HG02642 (cell line): ENCODE data around the gene SLC14A1.

Experiments used
- ATAC-seq: cut with Tn5 transposase; IDR thresholded peaks from one replicate; pipeline ENCODE4 v1.9.1; 2021; ENCODE audit warnings: mild to moderate bottlenecking; ENCODE audit not compliant: unreplicated experiment, poor library complexity

Gene SLC14A1

DNA sequence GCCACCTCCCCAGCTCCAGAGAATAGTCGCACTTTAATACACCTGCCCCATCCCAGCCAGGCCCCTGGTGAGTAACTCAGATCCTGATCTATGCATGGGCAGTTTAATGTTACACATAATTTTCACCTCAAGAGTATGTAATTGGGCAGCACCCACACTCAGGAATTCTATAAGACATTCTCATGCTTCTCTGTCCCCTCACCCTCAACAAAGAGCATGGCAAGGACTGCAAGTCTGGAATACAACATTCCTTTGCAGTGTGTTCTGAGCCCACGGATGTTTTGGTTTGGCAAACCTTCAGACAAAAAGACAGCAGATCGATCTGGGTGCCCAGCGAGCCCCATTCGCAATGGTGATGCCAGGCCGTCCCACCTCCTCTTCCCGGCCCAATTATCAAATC, 4.9 kb upstream of the SLC14A1 start:
- ATAC-seq = no peak

- peak; percentile 92 for ATAC-seq
These were observed 1.1 kb upstream of the SLC14A1 start for GRCh38 chr18:45722899-45723298.

GRCh38 chr18:45724601-45725000, 620 bp downstream of the SLC14A1 start:
- no peak for ATAC-seq

DNA sequence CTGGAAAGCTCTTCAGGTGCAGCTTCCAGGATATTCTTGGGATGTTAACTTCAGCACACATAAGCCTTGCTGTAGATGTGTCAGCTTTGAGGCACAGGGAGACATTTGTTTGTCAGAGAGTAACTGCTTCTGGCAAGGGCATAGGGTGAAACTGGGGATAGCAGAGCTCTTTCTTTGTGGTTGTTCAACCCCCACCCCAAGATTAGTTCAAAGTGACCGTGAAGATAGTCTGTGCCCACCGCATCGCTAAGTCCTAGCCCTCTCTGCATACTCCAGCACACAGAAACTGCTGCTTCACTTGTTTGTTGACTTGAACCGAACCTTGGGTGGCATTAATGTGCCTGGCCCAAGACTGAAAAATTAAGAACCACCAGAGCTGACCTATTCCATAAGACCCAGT, 1.4 kb downstream of the SLC14A1 start:
- no peak for ATAC-seq

DNA sequence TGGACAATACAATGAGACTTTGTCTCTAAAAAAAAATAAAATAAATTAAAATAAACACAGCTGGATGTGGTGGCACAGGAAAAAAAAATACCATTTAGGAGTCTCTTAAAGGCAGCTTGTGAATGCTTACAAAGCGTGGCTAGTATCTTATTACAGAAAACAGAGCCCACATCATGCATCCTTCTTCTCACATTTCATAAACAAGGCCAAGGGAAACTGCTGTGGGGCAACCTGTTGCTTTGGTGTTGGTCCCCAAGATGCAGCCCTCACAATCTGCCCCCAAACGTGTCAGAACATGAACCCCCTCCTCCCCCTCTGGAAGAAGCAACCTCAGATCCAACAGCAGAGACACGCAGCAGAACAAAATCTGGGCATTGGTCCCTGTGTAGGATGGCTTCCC, 2.6 kb downstream of the SLC14A1 start:
- no peak for ATAC-seq

GRCh38 chr18:45727068-45727467, 3.1 kb downstream of the SLC14A1 start:
- ATAC-seq = no peak

- no peak for ATAC-seq
These were observed 4.5 kb downstream of the SLC14A1 start for GRCh38 chr18:45728336-45729010.

- ATAC-seq = no peak
These were observed 7.0 kb downstream of the SLC14A1 start for GRCh38 chr18:45730832-45731575.

DNA sequence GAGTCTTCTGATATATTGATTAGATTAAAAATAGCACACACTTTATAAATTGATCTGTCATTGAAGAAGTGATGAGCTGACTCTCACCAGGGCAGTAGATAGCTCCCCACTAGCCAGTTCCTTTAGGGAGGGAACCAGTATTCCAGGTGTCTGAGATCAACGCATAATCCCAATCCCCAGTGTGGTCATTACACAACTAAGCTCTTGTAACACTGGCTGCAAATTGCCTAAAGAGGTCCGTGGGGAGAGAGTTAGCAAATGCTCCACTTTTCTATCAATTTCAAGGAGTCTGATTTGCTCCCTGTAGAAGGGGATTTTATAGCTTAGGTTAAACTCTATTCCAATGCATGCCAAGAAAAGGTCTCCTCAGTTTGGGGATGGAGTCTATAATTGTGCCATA, 7.7 kb downstream of the SLC14A1 start:
- no peak for ATAC-seq

DNA sequence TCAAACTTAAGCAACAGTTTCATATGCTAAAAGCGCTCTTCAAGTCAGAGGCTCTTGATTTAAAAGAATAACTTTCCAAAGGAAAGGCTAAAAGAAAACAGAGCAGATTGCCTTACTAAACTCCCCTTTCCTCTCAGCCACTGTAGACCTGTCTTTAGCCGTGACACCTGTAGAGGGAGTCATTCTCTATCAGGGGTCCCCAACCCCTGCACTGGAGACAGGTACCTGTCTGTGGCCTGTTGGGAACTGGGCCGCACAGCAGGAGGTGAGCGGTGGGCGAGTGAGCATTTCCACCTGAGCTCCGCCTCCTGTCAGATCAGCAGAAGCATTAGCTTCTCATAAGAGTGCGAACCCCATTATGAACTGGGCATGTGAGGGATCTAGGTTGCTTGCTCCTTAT, 9.6 kb downstream of the SLC14A1 start:
- ATAC-seq = no peak

DNA sequence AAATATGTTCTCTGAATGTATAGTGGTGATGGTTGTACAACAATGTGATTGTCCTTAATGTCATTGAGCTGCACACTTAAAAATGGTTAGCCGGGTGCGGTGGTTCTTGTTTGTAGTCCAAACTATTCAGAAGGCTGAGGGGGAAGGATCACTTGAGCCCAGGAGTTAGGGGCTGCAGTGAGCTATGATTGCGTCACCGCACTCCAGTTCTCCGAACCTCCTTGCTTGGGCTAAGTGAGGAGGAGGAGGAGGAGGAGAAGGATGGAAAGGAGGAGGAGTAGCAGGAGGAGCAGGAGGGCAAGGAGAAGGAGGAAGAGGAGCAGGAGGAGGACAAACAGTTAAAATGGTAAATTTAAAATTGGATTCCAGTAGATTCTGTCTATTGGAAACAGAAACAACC, 10.5 kb downstream of the SLC14A1 start:
- no peak for ATAC-seq

DNA sequence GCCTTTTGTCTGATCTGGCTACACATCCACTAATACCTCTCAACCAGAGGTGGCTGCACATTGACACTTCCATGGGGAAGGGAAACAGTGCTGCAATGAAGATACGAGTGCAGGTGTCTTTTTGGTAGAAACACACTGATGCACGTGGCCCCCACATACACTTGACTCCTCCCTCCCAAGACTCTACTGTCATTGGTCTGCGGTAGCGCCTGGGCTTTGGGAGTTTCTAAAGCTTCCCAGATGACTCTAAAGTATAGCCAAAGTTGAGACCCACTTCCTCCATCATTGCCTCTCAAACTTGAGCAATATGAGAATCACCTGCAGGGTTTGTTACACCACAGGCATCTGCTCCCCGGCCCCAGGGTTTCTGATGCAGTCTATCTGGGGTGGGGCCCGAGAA, 11.0 kb downstream of the SLC14A1 start:
- ATAC-seq = no peak

DNA sequence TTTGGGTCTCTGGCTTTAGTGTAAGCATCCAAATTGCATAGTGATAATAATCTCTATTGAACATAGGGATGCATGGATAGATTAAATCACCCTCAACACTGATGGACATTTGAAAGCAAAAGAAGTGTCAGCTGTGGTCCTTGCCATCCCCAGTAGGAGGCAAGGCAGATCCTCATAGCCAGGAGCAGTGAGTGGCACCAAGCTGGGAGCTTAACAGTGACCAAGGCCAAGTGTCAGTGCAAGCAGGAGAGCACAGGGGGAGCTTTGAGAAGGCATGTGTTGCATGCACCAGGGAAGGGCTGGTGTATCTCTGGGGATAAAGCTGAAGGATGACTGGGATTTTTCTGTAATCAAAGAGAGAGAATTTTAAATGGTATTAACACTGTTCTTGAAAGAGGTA, 14.7 kb downstream of the SLC14A1 start:
- no peak for ATAC-seq

DNA sequence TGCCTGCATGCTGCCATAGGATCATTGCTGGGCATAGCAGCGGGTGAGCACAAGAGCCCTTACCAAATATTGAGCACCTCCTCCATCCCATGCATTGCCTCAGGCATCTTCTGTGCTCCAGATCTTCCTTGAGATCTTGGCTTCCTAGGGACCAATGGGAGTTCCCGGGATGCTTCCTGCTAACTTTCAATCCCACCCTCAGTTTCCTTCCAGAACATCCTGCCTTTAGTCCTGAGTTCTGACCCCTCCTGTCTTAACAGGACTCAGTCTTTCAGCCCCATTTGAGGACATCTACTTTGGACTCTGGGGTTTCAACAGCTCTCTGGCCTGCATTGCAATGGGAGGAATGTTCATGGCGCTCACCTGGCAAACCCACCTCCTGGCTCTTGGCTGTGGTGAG, 15.3 kb downstream of the SLC14A1 start:
- no peak for ATAC-seq

- no peak for ATAC-seq
These were observed 15.9 kb downstream of the SLC14A1 start for GRCh38 chr18:45739848-45740247.

- ATAC-seq = no peak
These were observed 17.1 kb downstream of the SLC14A1 start for GRCh38 chr18:45741056-45741455.

DNA sequence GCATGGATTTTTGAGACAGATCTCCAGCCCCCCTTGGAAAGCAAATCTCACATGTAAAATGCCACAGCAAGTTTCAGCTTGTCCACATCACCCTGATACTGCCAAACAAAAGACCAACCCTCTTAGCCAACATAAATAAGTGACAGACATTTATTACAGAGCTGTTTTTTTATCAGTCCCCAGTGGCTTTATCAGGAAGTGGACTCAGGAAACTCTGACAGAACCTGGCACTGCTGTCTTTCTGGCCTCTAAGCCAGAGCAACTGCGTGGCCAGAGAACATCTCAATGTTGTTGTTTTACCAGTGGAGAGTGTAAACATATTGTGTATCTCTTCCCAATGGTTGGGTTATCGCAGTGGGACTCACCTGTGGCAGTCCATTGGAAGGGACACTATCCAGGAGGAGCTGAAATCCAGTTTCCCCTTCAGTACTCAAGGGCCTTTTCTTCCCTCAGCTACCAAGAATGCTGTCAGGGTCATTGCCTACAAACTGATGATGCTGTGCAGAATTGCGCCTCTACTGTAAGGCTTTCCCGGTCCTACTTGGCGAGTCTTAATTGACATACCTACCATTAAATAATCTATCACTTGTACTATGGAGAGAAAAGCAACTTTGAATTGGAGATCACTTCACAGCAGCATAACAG, 22.0 kb downstream of the SLC14A1 start:
- no peak for ATAC-seq

DNA sequence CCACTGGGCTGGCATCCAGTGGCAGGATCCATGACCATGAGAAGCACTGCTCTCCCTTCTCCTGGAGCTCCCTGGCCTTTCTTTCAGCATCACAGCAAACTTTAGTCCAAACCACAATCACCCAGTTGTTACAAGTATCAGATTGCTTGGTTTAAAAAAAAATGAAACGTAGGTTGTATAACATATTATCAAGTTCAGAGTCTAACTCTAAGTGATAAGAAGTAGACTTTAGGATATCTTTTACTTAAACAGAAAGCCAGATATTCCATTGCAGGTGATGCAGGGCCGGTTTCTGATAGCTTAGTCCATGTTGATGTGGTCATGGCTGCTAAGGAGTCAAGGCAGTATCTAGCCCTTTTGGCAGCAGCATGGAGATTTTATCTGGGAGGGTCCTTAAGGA, 24.5 kb downstream of the SLC14A1 start:
- ATAC-seq = no peak

- no peak for ATAC-seq
These were observed 26.1 kb downstream of the SLC14A1 start for GRCh38 chr18:45749918-45750689.

DNA sequence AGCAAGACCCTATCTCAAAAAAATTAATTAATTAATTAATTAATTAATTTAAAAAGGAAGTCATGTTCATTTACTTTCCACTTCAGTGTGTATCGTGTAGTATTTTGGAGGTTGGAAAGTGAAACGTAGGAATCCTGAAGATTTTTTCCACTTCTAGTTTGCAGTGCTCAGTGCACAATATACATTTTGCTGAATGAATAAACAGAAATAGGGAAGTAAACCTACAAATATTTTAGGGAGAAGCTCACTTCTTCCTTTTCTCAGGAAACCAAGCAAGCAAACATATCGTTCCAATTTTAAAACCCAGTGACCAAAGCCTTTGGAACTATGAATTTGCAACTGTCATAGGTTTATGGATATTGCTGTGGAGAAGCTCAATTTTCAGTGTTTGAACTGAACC, 27.8 kb downstream of the SLC14A1 start:
- ATAC-seq = no peak

- no peak for ATAC-seq
These were observed 28.7 kb downstream of the SLC14A1 start for GRCh38 chr18:45752681-45753080.
